Measurements from ENCODE around the gene RIBC1. TPM values are rescaled to one million over a fixed set of nuclear protein-coding genes. Genes with fewer than 3 reads are reported as not detected.

The RIBC1 gene
- total and polyA plus RNA-seq, 3 donors from 2014 or later, result 20.3 to 52.0 (median 41.6) TPM

DNA sequence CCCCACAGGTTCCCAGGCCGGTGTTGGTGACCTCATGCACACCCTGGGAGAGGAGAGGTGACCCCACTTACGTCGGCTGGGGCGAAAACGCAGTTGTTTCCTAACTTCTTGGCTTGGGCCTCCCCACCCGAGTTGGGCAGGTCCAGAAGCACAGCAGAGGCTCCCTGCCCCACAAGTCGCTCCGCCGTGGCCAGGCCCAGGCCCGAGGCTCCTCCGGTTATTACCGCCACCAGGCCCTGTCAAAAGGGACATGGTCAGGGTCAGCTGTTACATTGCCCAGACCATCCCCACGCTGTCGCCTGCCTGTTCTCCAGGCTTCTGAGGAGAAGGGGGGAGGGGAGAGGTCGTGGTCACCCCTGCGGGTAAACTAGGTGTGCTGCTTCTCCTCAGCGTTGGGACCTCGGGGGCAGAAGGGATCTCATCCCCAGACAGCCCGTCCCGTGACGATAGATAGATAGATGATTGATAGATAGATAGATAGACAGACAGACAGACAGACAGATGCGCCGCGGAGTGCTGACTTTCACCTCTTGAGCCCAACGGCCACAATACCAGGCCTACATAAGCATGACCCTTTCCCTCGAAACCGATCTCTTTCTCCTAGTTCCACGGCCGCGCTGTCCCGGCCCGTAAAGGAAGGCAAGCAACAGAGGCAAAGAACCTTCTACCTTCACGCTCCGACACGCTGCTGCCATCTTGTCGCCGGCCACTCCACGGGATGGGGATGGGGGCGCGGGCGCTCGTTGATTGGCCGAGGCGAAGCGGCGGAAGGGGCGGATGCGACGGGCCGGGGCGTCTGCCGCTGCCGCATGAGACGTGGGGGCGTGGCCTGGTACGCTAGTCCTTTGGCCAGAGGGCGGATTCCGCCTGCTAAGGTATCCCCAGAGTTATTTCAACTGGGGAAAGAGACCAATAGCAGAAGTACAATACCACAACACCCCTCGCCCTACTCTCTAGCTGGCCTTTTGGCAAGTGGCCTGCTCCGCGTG lies 11.3 kb downstream of the RIBC1 start, which contains the start of gene HSD17B10:
Gene HSD17B10 (minus strand): TSS at position 720 of the 989 bp plus-strand sequence. CDS start 25 bp downstream, at position 695.
- intact Hi-C loops (cut with DNase I; ENCODE audit: low total_unique reads), result no loop called here
- H3K4me1 ChIP-seq, result no peaks in the 10 kb centered on the region
- peak within 1 kb of the TSS; percentile 31 to 45 for H3K27ac ChIP-seq
- peak; percentile 92 for DNase-seq
- H3K4me3 ChIP-seq, result peak within 1 kb of the TSS; percentile 61 to 68
- WGBS, 2 donors, result 0 to 6% methylated on average over 5 to 38 of the region's 61 CpGs
- H3K27me3 ChIP-seq, result no peaks in the 10 kb centered on the region
- no peak for TF ChIP-seq POLR2A (IDR thresholded peaks at IDR 0.05)
- TF ChIP-seq, protein P1, sequence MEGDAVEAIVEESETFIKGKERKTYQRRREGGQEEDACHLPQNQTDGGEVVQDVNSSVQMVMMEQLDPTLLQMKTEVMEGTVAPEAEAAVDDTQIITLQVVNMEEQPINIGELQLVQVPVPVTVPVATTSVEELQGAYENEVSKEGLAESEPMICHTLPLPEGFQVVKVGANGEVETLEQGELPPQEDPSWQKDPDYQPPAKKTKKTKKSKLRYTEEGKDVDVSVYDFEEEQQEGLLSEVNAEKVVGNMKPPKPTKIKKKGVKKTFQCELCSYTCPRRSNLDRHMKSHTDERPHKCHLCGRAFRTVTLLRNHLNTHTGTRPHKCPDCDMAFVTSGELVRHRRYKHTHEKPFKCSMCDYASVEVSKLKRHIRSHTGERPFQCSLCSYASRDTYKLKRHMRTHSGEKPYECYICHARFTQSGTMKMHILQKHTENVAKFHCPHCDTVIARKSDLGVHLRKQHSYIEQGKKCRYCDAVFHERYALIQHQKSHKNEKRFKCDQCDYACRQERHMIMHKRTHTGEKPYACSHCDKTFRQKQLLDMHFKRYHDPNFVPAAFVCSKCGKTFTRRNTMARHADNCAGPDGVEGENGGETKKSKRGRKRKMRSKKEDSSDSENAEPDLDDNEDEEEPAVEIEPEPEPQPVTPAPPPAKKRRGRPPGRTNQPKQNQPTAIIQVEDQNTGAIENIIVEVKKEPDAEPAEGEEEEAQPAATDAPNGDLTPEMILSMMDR (IDR thresholded peaks at IDR 0.05), result no peak
- H3K36me3 ChIP-seq (ENCODE audit: low read depth, missing control alignments), result no peaks in the 10 kb centered on the region
- H3K9me3 ChIP-seq, result no peaks in the 10 kb centered on the region

DNA sequence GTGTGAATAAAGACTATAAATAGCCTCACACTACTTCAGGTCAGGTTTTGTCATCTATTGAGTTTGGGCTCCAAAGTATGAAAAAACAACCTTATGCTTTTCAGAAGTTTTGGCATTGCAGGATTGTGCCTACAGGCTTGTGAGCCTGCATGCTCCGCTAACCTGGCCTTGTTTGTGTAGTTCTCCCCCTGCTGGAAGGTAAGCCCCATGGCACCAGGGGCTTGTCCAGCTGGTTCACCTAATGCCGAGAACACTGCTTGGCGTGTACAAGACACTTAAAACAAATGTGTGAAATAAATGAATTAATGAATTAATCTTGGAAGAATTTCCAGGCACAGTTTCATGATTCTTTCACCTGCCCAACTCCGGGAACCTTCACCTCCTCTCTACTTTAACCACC lies 13.3 kb downstream of the RIBC1 start:
- Histone ChIP-seq H3K27me3 (no peaks in the 10 kb centered on the region), H3K4me3 (no peak overlapping the region), H3K9me3 (no peaks in the 10 kb centered on the region), H3K27ac (no peak overlapping the region), H3K36me3 (ENCODE audit: low read depth, missing control alignments) (no peaks in the 10 kb centered on the region), H3K4me1 (peaks cover 3% of the 10 kb centered on the region)
- intact Hi-C loops (cut with DNase I; ENCODE audit: low total_unique reads), result no loop called here
- 16 to 35% methylated on average over 4 of the region's 4 CpGs for WGBS, 2 donors
- DNase-seq, result peak; percentile 63
- no peak for TF ChIP-seq POLR2A (IDR thresholded peaks at IDR 0.05)
- TF ChIP-seq, protein P1 (IDR thresholded peaks at IDR 0.05), result peak; percentile 41 to 47 (median 45)

DNA sequence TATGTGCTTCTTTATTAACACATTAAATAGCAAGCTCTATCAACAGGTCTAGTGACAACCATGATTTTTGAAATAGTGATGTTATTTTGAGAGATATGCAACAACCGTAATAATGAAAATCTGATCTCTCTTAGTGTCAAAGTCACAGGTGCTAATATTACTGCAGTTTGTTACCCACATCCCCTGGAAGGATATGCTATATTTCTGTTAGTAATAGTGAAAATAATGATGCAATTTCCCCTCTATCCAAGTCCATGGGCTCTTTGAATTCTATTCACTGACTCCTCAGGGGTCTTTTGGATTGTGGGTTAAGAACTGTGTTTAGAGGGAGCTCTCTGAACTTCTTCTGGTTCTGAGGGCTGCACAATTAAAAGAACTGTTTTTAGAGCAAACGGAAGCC lies 14.5 kb downstream of the RIBC1 start:
- TF ChIP-seq, protein P1 (IDR thresholded peaks at IDR 0.05), result no peak
- TF ChIP-seq POLR2A (IDR thresholded peaks at IDR 0.05), result no peak
- WGBS, 2 donors, result 89 to 92% methylated on average over 2 of the region's 2 CpGs
- H3K27ac ChIP-seq, result no peak overlapping the region
- no peaks in the 10 kb centered on the region for H3K36me3 ChIP-seq (ENCODE audit: low read depth, missing control alignments)
- no peaks in the 10 kb centered on the region for H3K9me3 ChIP-seq
- H3K4me1 ChIP-seq, result peaks cover 6% of the 10 kb centered on the region
- no peaks in the 10 kb centered on the region for H3K27me3 ChIP-seq
- intact Hi-C loops (cut with DNase I; ENCODE audit: low total_unique reads), result no loop called here
- no peak overlapping the region for H3K4me3 ChIP-seq
- DNase-seq, result no peak

DNA sequence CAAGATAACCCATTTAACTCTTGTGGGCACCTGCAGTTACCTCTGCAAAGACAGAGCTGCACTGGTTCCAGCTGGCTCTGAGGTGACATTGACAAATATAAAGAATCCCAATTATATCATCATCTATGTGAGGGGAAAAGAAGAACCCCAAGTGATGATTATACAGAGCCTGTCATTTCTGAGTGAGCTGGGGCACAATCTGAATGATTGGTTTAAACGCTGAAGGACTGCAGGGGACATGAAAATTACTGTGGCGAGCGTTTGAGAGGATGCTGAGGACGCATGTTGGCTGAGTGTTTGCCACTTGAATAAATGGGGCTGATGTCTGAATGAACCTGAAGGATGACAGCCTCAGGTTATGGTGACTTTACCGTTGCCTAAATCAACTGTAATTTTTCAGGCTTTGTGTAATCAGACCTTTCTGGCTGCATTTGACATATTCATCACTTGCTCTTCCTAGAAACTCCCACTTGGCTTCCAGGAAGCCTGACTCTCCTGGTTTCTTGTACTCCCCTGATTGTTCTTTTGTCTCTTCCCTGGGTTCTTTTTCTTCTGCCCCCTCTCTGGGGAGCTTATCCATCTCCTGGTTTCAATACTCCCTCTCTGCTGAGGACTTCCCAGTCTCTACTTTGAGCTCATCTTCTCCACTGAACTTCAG lies 15.6 kb downstream of the RIBC1 start:
- DNase-seq, result no peak
- 40 to 58% methylated on average over 2 to 5 of the region's 5 CpGs for WGBS, 2 donors
- TF ChIP-seq POLR2A (IDR thresholded peaks at IDR 0.05), result no peak
- TF ChIP-seq, protein P1 (IDR thresholded peaks at IDR 0.05), result no peak
- intact Hi-C loops (cut with DNase I; ENCODE audit: low total_unique reads), result no loop called here
- Histone ChIP-seq H3K27ac (no peak overlapping the region), H3K4me1 (peaks cover 6% of the 10 kb centered on the region), H3K4me3 (no peak overlapping the region), H3K27me3 (no peaks in the 10 kb centered on the region), H3K9me3 (no peaks in the 10 kb centered on the region), H3K36me3 (ENCODE audit: low read depth, missing control alignments) (no peaks in the 10 kb centered on the region)
